NCI-H226 (cell line): Measurements from ENCODE around the gene ARVCF.

Experiments used
- DNase-seq: peaks from one replicate; pipeline ENCODE4 v3.0.0-alpha.2; 2015

The ARVCF gene

GRCh38 chr22:20015187-20015625, 1.4 kb downstream of the ARVCF start:
- DNase-seq = no peak

DNA sequence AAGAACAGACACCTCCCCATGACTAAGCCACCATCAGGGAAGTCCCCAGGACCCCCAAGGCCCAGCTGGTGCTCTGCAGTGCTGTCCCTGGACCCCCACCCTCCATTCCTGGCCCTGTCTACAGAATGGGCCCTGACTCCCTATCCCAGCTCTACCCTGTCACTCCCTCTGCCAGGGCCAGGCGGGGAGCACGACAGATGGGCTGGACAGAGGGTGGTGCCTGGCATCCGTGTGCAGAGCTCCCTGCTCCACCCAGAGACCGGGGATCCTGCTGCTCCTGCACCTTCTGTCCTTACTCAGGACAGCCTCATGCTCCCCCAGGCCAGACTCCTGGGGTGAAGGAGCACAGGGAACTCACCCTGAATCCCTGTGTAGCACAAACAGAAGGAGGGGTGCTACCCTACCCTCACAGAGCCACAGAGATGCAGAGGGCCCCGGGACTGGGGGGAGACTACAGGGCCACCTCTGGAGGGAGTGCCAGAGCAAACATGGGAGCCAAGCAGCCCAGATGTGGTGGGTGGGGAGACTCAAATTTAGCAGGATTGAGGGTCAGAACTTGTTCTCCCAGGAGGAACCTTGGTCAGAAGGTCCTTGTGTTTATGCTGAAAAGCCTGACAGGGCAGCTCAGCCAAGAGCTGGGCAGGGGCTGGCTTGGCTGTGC, 2.0 kb downstream of the ARVCF start:
- no peak for DNase-seq

- no peak for DNase-seq
Measured at GRCh38 chr22:20013382-20013871, 3.2 kb downstream of the ARVCF start.

DNA sequence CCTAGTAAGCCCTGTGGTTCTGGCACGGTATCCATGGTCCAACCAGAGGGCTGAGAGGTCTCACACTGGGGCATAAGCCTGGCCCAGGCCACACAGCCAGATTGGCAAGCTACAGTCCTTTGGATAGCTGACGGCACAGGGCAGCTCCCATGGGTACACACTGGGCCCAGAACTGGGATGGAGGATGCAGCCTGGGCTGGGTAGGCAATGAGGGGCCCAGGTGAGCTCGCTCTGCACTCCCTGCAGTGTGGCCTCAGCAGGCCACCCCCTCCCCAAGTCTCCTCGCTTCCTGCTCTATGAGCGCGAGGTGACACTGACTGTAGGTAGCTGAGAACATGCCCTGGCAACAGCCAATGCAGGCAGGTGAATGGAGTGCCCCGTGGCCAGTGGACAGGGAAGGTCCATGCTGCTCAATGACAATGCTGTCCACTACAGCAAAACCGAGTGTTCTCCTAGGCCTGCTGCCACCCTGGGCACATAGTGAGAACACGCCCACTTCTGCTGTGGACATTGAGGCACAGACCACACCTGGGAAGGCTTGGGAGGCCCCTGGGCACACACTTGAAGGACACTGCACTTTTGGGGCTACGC, 3.8 kb downstream of the ARVCF start:
- no peak for DNase-seq

DNA sequence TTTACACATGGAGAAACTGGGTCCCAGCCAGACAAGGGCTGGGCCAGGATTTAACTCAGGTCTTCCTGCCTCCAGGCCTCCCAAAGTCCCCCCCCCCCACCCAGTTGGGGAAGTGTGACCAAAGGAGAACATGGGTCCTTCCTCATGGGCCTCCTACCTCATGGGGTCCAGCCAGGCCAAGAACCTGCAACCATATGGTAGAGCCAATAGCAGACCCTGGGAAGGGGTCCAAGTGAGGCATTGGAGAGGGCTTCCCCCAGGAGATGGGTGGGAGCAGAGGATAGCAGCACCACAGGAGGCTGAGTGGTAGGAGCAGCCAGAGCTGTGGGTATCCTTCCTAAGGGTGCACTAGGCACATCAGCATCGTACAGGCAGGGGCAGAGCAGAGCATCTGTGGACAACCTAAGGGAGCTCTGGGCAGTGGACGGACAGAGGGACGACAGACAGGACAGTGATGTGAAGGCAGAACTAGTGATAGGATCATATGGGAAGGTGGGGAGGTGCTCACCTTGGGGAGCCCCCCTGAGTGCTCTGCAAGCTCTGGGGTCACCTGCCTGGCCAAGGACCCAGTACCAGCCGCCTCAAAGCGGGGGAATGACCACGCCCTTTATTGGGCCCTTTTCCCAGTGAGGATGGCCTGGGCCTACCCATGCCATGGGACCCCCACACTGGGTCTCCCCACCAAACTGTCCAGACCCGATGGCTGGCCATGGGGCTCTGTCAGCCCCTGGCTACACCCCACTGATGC, 4.5 kb downstream of the ARVCF start:
- no peak for DNase-seq

GRCh38 chr22:20011123-20011992, 5.3 kb downstream of the ARVCF start:
- no peak for DNase-seq

DNA sequence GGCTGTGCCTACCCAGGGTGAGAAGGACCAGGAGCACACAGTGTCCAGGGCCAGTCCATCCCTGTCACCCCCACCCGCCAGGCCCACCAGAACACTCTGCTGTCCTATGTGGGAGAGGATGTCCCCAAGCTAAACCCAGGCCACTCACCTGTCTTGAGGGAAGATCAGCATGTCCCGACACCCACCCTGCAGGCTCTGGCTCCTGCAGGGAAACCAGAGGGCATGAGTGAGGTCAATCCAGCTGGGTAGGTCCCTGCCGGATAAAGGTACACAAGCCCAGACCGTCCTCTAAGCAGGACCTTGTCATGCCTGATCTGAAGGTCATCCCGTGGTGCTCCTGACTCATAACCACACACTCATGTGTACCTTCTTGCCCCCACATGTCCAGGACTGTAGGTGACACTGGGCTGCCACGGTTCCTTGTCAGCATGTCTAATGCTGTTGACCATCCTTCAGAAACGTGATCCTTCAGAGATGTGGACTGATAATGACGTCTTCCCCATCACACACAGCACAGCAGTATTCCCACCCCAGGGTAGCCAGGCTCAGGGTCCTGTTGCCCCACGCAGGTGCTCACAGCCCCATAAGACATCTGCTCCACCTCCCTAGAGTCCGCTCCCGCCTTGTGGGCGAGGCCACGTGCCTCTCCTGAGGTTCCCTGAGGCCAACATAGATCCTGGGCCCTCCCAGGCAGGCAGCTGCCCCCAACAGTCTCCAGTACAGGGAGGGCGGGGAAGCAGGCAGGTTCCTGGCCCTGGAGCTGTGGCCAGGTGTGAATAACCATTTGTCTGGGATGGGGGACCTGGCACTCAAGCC, 6.1 kb downstream of the ARVCF start:
- no peak for DNase-seq

- DNase-seq = no peak
Measured at GRCh38 chr22:20009582-20010306, 6.9 kb downstream of the ARVCF start.

DNA sequence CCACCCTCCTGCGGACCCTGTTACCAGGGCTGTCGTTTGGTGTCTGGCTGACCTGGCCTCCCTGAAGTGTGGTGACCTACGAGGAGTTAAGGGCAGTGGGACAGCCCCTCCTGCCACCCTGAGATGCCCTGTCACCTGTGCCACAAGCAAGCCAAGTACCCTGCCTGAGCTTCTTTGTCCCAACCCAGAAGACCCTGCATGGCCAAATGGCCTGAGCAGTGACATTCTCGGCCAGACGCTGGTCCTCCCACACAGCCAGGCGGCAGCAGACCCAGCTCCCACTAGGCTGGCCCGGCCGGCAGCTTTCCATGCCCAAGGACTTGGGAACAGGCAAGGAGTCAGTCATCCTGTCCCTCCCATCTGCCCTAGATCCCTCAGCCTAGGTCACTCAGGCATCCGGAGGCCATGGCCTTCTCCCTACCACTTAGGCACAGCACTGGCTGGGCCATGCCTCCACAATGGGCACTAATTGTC, 7.6 kb downstream of the ARVCF start:
- no peak for DNase-seq

DNA sequence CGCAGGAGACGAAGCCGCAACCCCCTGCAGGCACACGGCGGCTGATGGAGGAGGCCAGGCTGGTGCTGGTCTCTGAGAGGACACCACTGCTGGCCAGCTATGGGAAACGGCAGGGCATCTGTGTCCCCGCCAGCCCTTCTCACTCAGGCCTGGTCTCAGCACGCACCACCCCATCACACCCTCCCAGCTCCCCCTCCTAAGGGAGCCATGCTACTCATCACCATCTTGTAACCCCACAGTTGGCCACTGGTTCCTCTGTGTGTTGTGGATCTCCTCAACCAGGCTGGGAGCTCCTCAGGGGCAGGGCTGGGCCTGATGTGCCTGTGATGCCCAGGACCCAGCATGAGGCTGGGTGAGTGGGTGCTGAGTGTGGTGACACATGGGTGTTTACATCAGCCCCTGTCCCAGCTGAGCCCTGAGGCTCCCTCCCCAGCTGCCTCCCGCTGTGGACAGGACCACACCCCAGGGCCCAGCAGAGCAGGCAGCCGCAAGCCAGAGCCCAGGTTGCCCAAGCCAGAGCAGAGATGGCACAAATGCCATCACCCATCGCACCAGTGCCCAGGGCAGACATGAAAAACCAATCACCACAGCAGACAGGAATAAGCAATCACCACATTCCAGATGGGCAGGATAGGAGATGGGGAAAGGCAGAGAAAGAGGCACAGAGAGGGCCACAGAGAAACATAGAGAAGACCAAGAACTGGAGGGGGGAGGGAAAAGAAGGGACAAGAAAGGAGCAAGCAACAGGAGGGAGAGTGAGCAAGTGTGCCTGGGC, 8.2 kb downstream of the ARVCF start:
- DNase-seq = no peak

- no peak for DNase-seq
Measured at GRCh38 chr22:20004464-20004863, 12.2 kb downstream of the ARVCF start.

DNA sequence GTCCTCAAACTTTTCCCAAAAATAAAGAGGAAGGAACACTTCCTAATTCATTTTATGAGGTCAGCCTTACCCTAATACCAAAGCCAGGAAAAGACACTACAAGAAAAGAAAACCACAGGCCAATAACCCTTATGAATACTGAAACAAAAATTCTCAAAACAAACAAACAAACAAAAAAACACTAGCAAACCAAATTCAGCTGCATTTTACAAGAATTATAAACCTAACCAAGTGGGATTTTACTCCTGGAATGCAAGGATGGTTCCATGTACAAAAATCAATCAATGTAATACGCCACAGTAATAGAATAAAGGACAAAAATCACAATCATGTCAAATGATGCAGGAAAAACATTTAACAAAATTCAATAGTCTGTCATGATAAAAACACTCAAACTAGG, 13.3 kb downstream of the ARVCF start:
- DNase-seq = no peak

DNA sequence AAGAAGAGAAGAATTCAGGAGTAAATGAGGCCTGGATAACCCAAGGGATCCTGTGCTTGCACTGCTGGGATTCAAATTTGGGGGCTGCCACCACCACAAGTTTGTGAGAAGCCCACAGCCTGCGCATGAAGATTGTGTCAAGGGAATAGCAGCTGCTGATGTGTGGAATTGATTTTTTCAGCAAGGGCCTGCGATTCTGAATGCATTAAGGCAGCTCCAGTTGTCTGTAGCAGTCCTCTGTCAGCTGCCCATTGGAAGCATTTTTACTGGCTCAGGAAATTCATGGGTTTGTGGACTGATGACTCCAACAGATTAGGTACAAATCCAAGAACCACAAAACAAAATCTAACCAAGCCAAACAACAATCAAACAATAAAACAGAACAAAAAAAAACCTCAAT, 14.0 kb downstream of the ARVCF start:
- no peak for DNase-seq

DNA sequence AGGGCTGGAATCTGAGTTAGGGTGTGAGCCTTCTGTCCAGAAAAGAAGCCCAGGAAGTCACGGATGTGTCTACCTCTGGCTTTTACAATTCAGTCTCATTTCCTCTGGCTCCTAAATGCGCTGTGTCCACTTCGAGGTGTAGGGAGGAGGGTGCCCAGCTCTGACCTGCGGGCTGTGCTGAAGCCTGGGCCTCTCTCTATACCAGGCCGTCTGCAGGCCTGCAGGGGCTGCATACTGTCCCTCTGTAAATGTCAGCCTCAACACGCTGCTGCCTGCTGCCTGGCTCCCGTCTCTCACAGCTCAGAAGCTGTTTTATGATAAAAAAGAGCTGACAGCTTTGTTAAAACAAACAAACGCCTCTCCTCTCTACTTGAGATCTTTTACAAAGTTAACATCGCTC, 14.5 kb downstream of the ARVCF start:
- DNase-seq = no peak

- DNase-seq = no peak
Measured at GRCh38 chr22:20001082-20001638, 15.5 kb downstream of the ARVCF start.

- no peak for DNase-seq
Measured at GRCh38 chr22:20000246-20001081, 16.2 kb downstream of the ARVCF start.

- DNase-seq = no peak
Measured at GRCh38 chr22:19998991-19999820, 17.4 kb downstream of the ARVCF start.

DNA sequence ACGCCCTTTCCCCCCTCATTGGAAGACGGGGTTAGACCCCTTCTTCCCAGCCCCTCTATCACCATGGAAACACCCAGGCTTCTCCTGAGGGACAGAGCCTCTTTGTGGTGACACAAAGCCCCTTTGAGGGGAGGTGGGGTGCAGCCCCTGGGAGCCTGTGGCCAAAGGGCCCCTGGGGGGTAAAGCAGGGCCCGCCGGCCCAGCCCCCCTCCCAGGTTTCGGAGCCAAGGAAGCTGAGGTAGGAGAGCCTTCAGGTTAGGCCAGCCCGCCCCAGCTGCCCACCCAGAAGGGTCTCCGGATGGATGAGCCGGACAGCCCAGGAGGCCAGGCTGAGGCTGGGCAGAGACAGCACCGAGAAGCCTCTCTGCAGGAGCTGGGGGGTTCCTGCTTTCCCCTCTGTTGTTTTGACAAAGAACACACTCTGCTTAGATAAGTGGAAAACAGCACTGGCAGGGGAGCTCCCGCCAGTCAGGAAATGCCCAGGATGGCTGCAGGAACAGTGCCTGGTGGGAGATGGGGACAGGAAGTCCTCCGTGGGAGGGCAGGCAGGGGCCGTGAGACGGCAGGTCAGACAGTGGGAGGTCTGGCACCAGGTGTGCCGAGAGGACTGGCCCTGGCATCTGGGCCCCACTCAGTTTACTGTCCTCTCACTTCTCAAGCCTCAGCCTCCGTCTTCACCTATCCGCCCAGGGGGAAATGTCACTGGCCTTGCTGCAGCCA, 18.2 kb downstream of the ARVCF start:
- DNase-seq = no peak
